ENCODE measurements around the gene QPCTL.

QPCTL gene

DNA sequence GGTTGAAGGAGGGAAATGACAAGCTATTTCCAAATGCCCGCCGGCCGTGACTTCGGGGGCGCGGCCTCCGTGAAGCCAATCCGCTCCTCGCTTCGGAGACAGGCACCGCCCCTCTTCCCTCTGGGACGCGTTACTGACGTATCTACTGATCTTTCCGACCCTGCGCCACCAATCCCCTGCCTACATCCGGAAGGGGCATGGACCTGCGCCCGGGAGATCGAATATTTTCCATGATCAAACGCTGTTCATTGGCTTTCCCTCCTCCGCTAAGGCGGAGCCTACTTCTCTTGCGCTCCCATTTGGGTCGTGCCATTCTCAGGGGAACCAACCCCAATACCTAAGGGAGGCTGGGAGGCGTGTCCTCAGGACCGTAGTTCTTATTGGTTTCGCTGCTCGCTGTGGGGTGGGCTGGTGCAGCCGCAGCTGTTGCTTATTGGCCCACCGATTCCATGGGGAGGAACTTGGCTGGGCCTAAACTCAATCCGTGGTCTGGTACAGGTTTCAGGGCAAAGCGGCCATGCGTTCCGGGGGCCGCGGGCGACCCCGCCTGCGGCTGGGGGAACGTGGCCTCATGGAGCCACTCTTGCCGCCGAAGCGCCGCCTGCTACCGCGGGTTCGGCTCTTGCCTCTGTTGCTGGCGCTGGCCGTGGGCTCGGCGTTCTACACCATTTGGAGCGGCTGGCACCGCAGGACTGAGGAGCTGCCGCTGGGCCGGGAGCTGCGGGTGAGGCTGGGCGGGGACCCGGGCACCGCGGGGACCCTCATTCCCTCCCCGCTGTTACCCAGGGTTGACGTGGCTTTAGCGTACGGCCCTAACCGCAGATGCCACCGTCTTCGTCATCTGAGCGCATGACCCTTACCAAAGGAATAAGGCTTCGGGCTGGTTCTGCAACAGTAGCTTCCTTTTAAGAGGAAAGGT lies at the start of gene QPCTL:
QPCTL (plus strand) TSS at position 480 of the 919 bp plus-strand sequence; CDS start at position 518, 38 bp downstream.
- DNase-seq (ENCODE audit: low spot score): peak; percentile 98

DNA sequence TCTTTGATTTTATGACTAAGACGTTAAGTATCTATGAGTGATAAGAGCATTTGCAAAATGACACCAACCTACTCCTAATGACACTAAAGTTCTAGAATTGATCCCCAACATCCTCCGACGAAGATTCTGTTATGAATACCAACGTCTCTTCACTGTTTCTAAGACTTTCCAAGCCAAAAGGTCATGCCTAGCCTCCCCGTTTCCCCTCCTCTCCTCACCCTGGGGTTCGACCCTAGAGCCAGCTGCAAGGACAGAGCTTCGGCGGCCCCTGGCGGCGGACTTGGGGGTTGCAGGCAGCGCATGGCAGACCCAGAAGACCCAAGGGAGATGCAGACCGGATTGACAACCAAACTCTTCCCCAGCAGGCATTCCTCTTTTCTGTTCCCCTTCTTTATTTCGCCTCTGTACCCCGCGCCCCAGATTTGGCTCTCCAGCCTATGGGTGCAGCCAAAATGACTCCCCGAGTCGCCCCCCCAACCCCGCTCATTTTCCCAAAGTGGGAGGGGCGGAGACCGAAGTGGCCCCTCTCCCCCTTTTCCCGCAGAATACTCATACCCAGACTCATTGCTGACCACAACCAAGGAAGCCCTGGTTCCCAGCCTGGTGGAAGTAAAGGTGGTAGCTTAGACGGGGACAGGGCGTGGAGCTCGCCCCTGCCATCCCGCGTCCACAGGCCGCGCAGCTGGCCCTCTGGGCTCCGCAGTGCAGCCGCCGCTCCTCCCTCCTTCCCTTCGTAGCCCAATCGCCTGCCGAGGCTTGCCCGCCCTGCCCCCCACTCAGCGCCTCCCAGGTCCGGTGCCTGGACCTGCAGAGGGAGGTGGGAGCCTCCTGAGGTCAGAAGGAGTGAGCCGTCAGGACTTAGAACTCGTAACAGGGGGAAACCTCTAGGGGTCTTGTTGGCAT lies 49.2 kb upstream of the QPCTL start:
- peak; percentile 88 for DNase-seq (ENCODE audit: low spot score)

GRCh38 chr19:45643927-45644771 lies 48.3 kb upstream of the QPCTL start:
- no peak for DNase-seq (ENCODE audit: low spot score)

- no peak for DNase-seq (ENCODE audit: low spot score)
Measured at GRCh38 chr19:45645068-45645630, 47.3 kb upstream of the QPCTL start.

GRCh38 chr19:45645631-45646344 lies 46.7 kb upstream of the QPCTL start:
- DNase-seq (ENCODE audit: low spot score): peak; percentile 96

GRCh38 chr19:45646345-45646698 lies 46.1 kb upstream of the QPCTL start:
- DNase-seq (ENCODE audit: low spot score): no peak

DNA sequence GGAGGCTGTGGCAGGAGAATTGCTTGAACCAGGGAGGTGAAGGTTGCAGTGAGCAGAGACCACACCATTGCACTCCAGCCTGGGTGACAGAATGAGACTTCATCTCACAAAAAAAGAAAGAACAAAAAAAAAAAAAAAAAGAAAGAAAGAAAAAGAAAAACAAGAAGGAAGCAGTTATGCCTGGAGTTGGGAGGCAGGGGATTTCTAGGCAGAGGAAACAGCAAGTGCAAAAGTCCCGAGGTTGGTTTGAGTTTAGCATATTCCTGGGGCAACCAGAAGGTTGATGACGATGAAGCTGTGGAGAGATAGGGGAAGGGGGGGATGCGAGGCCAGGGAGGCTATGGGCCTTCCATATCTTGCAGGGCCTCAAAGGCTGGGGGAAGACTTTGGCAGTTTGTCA lies 41.7 kb upstream of the QPCTL start:
- no peak for DNase-seq (ENCODE audit: low spot score)

- DNase-seq (ENCODE audit: low spot score): no peak
Measured at GRCh38 chr19:45653634-45654033, 38.8 kb upstream of the QPCTL start.

DNA sequence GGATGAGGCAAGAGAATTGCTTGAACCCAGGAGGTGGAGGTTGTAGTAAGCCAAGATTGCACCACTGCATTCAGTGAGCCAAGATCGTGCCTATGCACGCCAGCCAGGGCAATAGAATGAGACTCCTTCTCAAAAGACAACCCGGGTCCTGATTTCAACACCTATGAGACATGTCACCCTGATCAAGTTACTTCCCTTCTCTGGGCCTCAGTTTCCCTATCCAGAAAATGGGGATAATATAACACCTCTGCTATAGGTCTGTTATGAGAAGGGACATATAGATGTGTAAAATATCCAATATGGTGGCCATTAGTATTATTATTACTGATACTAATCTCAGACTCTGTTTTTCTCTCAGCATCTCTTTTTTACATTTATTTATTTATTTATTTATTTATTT lies 37.4 kb upstream of the QPCTL start:
- DNase-seq (ENCODE audit: low spot score): no peak

DNA sequence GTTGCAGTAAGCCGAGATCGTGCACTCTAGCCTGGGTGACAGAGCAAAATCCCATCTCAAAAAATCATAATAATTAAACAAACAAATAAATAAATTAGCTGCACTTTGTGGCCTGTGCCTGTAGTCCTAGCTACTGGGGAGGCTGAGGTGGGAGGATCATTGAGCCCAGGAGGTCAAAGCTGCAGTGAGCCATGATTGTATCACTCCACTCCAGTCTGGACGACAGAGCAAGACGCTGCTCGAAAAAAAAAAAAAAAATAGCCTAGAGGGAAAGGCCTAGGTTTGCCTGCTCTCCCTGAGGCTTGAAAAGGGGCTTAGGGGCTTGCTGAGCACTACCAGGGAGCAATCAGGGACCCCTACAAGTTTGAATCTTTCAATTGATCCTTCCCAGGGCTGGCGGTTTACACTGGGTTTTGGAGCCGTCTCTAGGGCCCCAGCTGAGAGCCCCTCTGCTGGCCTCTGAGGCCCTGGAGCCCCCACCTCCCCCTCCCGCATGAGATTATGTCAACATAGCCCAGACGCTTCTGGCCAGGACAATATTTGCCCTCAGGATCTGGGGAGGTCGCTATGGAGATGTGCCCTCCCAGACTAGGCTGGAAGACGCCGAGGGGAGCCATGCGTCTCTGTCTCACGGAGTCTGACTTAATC lies 34.8 kb upstream of the QPCTL start:
- DNase-seq (ENCODE audit: low spot score): no peak

GRCh38 chr19:45659096-45659729 lies 33.3 kb upstream of the QPCTL start:
- DNase-seq (ENCODE audit: low spot score): no peak

DNA sequence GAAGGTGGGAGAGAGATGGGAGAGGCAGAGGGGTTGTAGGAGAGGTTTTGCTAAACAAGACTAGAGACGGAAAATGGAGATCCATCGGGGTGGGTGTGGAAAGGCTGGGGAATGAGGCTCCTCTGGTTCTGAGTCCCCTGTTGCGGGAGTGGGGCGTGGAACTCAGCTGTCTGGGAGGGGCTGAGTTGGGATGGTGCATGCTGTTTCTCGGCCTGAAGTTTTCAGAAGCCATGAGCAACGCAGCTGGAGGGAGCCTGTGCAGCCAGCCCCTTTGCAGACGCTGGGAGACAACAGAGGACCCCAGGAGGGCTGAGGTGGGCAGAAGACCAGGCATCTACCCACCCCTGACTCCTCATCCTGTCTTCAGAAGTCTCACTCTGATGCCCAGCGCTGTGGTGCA lies 31.8 kb upstream of the QPCTL start:
- no peak for DNase-seq (ENCODE audit: low spot score)

GRCh38 chr19:45663800-45664199 lies 28.7 kb upstream of the QPCTL start:
- DNase-seq (ENCODE audit: low spot score): no peak

- DNase-seq (ENCODE audit: low spot score): no peak
Measured at GRCh38 chr19:45664575-45664974, 27.9 kb upstream of the QPCTL start.

- peak; percentile 76 for DNase-seq (ENCODE audit: low spot score)
Measured at GRCh38 chr19:45667620-45668341, 24.7 kb upstream of the QPCTL start, which contains the start of gene GIPR. GIPR (plus strand) TSS chr19:45668221; CDS start chr19:45669521, 1,300 bp downstream.

DNA sequence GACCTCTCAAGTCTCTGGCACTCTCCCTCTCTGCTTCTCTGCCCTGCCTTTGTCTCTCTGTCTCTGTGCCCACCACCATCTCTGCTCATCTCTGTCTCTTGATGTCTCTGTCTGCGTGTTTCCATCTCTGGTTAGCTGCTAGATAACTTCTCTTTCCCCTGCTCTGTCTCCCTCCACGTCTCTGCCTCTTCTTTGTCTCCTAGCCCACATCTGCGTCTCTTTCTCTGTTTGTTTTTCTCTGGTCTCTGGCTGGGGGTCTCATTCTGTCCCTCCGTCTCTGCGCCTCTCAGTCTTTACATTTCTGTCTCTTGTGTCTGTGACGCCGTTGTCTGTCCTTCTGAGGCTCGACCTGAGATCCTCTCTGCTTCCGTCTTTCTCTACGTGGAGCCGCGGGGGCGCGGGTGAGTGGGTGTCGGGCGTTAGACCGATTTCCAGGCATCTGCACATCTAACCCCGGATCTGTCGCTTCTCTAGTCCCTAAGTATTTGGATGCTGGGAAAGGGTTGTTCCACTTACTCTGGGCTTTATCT lies 24.1 kb upstream of the QPCTL start:
- DNase-seq (ENCODE audit: low spot score): peak; percentile 38

DNA sequence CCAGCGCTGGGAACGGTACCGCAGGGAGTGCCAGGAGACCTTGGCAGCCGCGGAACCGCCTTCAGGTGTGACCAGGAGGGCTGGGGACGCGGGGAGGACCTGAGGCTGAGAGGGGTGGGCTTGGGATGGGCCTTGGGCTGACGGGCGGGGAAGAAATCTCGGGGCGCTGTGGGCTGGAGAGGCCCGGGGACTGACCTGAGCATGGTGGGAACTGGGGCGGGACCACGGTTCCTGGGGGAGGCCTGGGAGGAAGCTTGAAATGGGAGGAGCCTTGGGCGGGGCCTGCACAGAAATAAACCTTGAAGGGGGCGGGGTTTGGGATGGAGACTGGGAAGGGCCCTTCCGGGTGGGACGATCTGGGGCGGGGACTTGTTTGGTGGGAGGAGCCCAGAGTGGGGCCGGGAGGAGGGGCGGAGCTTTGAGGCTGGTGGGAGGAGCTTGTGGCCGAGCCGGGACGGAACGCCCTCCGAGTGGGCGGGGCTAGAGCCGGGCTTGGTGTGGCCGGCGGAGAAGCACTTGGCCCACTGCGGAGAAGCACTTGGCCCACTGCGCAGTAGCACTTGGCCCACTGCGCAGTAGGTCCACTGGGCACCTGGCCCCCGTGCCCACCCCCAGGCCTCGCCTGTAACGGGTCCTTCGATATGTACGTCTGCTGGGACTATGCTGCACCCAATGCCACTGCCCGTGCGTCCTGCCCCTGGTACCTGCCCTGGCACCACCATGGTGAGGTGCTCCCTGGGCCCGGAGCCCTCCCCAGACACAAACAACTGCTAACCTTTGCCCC lies 21.6 kb upstream of the QPCTL start:
- peak; percentile 91 for DNase-seq (ENCODE audit: low spot score)

- no peak for DNase-seq (ENCODE audit: low spot score)
Measured at GRCh38 chr19:45674946-45675345, 17.5 kb upstream of the QPCTL start.

All from hepatic stellate cell (primary cell).